H4 (cell line): ENCODE results near the gene BCL7C. TPM values are rescaled to one million over a fixed set of nuclear protein-coding genes. Genes with fewer than 3 reads are reported as not detected.
"Not testable (repeated sequence)": the region's sequence is repeated elsewhere in the genome, so short reads cannot be mapped to it uniquely, and the experiment has no call there.

Source experiments
- DNase-seq: peaks from one replicate; pipeline ENCODE4 v3.0.0-alpha.2; 2015; ENCODE audit warnings: low spot score
- total RNA-seq: library from RNA; depleted of rRNA; stranded (reverse); fragments of >200 nt; shearing (Covaris generic); gene quantifications from 2 replicates; pipeline ENCODE4 v1.2.3, GENCODE V29; 2014; rRNA removed

BCL7C gene
- total RNA-seq, result 22.7 and 25.9 TPM in 2 replicates

DNA sequence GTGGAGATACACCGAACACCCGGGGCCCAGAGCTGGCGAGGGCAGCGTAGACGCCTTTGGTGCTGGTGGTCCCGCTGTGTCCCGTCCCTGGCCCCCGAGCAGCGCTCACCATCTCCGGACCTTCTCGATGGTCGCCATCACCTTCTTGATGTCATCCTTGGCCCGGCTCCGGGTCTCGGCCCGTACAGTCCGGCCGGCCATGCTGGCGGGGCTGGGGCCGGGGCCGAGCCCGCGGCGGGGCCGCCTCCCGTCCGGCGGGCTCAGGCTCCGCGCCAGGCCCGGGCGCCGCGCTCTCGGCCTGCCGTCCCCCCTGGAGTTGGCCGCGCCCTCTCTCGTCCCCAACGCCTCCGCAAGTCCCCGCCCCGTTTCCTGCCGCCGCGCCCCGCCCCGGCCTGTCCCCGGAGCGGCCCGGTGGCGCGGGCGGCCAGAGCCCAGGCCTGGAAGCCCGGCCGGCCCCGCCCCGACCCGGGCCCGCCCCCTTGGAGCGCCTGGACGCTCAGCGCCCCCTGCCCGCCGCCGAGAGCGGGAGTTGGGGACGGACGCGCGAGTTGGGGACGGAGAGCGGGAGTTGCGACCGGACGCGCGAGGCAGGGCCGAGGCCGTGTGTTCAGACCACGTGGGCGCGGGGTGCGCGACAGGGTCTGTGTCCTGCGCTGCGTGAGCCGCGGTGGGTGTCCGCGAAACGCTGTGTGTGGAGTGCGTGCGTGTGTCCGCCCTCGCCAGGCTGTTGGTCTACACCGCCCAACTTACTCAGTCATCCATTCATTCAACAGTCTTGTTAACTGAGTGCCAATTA lies at the start of gene BCL7C:
Gene BCL7C, minus strand, starts transcription at position 334 of the 796 bp plus-strand sequence. Its CDS starts 133 bp downstream, at position 201.
- peak; percentile 81 for DNase-seq

DNA sequence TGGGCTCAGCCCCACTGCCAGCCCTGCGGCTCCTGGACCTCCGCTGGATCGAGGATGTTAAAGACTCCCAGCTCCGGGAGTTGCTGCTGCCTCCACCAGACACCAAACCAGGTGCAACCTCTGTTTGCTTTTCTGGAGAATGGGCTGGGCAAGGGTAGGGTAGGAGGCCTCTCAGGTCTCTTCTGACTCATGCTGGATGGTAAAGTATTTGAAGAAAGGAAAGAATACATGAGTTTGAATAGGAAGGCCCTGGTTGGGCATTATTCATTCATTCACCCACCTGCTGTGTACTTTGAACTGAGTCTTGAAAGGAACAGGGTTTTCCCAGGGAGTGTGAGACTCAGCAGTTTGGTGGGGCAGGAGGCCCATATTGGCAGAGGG lies 48.5 kb upstream of the BCL7C start:
- DNase-seq, result no peak

DNA sequence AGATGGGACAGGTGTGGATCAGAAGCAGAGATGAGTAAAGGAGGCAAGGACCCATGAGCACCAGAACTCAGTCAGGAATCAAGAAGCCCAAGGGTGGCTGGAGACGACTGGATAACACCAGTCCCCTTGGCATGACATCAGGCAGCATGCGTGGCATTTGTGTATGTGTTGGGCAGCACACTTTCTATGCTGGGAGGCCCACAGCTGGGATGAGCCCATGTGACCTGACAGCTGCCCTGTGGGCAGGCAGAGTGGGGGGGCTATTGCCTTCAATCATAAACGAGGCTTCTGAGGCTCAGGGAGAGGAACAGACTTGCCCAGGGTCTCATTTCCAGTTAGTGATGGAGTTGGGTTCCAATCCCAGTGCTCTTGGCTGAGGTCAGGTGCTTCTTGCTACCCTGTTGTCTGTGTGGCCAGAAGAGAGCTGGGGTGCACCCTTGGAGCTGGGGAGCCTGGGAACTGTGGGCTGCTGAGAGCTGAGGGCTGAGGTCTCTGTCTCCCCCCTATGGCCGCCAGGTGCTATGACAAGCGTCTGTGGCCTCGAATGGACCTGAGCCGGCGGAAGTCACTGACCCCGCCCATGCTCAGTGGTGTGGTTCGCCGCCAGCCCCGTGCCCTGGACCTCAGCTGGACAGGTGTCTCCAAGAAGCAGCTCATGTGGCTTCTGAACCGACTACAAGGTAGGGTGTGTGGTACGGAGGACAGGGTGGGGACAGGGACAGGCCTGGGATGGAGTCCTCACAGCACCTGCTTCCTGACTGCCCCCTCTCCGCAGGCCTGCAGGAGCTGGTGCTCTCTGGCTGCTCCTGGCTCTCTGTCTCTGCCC lies 47.9 kb upstream of the BCL7C start:
- peak; percentile 70 for DNase-seq

DNA sequence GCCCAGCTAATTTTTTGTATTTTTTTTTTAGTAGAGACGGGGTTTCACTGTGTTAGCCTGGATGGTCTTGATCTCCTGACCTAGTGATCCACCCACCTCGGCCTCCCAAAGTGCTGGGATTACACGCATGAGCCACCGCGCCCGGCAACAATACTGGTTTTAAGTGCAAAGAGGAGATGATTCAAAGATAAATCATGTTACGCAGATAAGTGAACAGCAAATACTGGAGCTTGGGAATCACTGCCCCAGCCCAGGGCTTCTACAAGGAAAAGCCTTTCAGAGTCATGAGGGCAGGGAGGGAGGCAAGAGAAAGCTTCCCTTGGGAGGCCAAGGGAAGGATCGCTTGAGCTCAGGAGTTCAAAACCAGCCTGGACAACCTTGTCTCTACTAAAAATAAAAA lies 45.7 kb upstream of the BCL7C start:
- DNase-seq, result not testable (repeated sequence)

DNA sequence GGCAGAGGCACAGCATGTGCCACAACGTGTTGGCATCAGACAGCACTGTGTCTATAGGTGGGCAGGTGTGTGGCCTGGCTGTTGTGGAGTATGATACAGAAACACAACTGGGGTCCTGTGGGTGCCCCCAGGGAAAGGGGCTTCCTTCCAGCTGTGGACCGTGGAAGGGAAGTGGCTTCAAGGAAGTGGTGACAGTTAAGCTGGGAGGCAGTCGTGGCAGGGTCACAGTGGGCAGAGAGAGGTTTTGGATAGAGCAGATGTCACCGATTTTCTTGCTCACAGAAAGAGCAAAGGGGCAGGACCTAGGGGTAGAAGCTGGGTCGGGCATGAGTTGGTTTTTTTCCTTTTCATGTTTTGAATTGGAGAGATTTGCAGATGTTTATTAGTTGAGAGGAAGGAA lies 43.8 kb upstream of the BCL7C start:
- DNase-seq, result no peak

DNA sequence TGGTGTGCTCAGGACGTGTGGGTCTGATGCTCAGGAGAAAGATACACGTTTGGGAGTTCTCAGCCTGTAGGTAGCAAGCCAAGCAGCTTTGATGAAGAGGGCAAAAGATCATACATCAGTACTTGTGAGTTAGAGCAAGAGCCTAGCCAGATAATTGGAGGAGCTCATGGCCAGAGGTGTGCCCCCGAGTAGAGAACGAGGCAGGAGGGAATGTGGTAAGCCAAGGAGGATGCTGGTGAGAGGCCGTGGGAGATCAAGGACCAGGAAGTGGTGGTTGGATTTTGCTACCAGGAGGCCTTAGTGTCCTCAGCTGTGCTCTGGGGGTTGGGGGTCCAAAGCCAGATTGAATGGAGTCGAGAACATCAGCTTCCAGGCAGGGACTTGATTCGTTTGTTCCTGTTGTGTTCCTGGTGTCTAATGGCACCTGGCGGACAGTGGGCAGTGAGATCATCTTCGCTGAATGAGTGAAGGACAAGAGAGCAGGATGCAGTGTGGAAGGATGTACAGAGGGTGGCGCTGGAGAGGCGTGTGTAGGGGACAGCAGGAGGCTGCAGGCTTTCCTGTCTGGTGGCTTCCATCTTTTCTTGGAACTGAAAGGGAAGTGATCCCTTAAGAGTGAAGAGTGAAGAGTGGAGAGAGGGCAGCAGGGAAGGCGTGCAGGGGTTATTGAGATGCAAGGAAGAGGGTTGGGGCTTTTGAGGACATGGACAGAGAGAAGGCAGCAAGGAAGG lies 41.1 kb upstream of the BCL7C start:
- peak; percentile 54 for DNase-seq

DNA sequence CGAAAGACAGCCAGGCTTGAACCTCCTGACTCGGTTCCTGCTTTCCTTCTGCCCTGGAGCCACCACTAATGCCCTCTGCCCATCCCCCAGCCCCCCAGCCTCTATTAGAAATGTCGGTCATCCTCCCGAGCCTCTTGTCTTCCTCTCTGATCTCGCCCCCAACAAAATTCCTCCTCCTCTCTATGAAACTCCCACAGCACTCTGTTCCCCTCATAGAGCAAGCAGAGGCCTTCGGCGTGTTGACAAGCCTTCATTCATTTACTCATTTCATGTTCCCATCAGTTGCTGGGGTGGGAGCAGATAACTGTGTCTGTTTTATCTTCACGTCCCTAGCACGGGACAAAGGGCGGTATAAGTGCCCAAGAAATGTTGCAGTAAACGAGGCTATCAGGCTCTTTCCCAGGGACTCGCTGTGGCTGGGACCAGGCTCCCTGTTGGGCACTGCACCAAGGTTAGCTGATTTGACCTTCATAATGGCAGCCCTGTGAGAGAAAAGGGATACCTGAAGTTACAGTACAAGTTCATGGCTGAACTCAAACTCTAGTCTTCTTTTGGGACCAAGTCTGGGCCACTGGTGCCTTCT lies 37.3 kb upstream of the BCL7C start:
- DNase-seq, result no peak

DNA sequence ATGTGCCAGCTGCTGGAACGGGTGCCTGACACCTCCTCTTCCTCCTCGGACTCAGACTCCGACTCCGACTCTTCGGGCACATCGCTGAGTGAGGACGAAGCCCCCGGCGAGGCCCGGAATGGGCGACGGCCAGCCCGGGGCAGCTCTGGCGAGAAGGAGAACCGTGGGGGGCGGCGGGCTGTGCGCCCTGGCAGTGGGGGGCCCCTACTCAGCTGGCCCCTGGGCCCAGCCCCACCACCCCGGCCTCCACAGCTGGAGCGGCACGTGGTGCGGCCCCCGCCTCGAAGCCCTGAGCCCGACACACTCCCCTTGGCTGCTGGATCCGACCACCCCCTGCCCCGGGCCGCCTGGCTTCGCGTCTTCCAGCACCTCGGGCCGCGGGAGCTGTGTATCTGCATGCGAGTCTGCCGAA lies 36.3 kb upstream of the BCL7C start:
- DNase-seq, result no peak

DNA sequence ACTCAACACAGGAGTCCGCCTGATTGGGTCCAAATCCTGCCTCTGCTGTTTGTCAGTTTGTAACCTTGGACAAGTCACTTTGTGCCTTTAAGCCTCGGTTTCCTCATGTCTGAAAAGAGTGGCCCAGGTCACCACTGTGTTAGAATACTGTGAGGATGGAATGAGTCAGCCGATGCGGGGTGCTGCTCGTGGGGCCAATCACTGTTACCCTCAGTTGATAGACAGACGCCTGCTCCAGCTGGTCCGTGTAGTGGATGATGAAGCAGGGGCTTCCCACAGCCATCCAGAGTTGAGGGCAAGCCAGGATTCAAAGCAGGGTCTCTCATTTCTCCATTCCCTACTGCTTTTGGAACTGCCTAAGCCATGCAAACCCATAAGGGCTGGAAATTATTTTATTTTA lies 35.3 kb upstream of the BCL7C start:
- DNase-seq, result no peak

DNA sequence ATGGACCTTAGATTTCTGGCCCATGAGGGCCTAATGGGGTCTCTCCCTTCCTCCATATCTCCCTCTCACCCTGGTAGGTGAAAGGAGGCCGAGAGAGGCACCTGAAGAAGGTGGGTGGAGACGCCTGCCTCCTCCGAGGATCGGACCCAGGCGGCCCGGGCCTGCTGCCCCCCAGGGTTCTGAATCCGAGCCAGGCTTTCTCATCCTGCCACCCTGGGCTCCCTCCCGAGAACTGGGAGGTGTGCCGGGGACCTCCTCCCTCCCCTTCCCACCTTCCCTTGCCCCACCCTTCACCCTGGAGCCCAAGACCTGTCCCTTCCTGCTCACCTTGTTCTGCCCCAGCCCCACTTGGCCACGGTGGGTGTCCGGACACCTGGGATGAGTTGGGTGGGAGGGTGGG lies 34.5 kb upstream of the BCL7C start:
- DNase-seq, result no peak

DNA sequence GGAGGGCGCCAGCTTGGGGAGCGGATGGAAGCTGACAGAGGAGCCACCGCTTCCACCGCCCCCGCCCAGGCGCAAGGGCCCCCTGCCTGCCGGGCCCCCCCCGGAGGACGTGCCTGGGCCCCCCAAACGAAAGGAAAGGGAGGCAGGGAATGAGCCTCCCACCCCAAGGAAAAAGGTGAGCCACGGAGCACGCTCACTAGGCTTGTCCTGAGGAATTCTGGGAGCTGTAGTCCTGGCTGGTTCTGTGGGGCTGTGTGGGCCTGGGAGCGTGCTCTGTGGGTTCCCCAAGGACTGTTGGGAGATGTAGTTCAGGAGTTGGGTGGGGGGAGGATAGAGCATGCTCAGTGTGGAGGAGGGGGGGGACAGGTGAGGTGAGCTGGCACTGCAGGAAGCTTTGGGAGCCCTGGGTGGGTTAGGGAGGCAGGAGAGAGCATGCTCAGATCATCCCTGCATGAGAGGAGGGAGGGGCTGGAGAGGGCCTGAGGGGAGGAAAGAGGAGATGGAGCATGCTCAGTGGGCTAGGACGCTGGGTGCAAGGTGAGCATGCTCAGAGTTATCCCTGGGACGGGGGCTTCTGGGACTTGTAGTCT lies 34.0 kb upstream of the BCL7C start:
- DNase-seq, result no peak

DNA sequence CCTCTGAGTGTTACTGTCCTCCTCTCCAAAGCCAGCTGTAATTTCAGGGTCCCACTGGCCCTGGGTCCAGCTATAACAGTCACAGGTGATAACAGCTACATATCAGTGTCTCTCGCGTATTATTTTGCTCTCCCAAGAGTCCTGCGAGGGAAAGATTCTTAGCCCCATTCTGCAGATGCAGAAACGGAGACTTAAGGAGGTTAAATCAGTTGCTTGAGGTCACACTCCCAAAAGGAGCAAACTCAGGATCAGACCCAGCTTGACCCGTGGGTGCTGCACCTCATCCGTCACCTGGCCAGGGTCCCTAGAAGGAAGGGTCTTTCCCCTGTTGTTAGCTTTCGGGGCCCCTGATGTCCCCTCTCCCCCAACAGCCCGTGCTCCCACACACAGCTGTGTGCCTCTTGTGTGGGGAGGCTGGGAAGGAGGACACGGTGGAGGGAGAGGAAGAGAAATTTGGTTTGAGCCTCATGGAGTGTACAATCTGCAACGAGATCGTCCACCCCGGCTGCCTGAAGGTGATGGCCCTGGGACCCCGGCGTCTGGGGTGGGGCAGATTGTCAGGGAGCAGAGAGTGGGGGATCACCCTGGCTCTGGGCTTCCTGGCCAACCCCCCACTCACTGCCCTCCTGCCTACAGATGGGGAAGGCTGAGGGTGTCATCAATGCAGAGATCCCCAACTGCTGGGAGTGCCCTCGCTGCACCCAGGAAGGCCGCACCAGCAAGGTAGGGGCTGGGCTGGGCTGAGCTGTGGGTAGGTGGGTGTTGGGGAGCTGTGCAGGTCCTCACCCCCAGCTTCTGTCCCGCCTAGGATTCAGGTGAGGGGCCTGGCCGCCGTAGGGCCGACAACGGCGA lies 33.3 kb upstream of the BCL7C start:
- DNase-seq, result no peak

DNA sequence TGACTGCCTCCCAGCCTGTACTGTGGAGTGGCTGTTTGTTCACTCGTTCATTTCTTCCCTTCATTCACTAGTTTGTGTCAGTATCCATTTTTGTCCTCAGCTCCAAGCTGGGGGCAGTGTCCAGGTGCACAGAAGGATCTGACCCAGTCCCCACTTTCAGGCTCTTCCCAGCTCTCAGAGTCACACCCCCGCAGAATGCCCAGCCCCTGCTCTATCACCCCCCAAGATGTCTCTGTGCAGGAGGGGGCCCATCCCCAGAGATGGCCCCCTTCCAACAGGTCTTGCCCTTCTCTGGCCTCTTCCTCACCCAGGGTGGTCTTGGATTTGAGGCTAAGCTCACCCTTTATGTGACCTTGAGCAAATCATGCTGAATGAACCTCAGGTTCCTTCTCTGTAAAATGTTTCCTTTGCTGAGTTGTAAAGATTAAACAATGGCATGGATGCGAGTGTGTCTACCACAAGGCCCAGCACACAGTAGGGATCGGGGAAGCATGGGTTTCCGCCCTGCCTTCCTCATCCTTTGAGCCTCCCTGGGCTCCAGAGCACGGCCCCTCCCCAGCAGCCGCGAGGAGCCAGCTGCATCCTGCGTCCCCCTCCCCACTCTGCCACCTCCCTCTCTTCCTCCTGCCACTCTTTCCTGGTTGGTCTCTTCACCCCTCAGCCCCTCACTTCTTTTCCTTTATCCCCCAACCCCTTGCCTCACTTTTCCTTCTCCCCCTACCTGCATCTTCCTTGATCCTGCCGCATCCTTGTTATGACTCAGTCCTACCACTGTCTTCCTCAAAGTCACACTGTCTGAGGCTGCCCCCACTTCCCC lies 32.3 kb upstream of the BCL7C start:
- no peak for DNase-seq

DNA sequence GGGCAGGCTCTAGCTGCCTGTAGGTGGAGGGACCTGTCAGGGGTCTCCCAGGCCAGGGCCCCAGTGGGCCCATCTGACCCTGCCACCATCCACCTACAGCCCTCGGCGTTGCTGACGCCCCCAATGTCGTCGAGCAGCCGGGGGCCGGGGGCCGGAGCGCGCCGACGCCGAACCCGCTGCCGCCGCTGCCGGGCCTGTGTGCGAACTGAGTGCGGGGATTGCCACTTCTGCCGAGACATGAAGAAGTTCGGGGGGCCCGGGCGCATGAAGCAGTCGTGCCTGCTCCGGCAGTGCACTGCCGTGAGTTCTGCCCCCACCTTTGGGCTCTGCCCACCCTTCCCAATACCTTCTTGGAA lies 31.7 kb upstream of the BCL7C start:
- no peak for DNase-seq

DNA sequence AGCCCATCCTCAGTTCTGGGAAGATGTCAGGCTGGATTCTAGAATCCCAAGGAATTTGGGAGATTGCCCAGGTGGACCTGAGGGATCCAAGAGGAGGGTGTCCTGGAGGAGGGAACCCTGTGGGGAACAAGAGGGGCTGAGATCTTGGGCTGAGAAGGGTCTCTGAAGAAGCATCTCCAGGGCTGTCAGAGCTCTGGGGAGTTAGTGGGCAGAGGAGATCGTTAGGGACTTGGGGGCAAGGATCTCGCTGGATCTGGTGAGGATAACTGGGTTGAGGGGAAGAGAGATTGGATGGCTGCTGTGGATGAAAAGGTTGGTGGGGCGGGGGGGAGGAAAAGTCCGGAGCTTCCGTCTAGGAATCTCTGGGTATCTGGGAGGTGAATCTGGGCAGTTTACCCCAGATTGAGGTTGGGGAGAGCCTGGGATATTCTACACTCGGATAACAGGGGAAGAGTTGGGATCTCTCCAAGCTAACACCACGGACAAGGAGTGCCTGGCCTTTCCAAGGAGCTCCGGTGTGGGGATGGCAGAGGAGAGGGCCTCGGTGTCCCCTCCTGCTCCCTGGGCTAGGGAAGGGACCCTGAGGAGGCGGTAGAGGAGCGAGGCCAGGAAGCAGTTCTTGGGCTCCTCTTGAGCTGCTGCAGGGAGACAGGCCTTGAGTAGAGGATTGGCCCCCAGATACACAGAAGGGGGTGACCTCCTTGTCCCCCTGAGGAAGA lies 31.2 kb upstream of the BCL7C start:
- DNase-seq, result no peak

DNA sequence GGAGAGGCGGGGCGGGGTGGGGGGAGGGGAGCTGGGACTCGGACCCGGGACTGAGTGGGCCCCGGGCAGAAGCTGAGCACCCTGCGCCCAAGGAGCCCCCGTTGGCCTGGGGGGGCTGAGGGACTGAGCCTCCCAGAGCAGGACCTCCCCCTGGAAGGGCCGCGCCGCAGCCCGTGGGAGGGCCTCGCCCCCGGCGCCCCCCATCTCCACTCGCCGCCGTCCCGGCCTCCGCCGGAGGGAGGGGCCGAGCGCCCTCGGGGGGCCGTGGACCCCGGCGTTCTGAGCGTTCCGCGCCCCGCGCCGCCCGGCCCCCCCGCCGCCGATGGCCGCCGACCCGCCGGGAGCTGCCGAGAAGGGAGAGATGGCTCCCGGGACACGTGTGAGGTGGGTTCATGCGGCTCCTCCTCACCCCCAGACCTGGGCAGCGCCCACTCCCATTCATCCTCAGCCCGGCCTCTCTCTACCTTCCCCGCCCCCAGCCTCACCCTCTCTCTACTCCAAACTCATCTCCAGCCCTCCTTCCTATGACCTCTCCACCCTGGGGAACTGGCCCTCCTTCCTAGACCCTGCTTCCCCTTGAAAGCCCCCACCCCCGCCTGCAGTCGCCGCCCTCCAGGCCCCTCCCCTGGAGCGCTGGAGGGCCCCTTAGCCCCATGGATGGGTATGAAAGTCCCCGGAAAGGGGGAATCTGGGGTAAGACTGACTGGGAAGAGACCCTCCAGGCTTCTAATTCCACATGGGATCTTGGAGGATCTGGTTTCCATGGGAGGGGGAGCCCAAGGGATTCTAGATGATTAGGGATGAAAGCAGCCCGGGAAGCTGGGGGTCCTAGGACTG lies 30.4 kb upstream of the BCL7C start:
- no peak for DNase-seq

DNA sequence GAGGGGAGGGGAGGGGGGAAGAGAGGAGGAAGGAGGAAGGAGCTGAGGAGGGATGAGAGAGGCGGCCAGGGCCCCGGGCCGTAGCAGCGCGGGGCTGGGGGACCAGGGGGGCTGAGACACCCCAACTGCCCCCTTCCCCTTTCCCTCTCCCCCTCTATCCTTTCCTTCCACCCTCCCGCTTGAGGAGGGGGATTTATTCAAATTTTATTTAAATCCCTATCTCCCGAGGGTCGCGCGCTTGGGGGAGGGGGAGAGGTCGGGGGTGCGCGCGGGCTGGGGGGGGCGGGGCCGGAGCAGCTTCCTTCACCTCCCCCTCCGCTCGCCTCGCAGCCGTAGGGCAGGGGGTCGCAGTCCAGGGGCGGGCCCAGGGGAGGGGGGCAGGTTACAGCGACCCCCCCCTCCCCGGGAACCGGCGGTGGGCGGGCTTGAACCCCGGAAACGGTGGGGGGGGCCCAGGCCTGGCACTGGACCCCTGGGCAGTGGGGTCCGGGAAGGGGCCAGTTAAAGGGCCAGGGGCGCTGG lies 29.7 kb upstream of the BCL7C start, which contains the start of gene FBXL19:
Gene FBXL19, plus strand, starts transcription at position 19 of the 522 bp plus-strand sequence. CDS start 2,183 bp downstream, outside the sequence.
- no peak for DNase-seq
